SKM-1 treated with dmso at 0.1 percent for 144 hours (cell line): ENCODE results near the gene BCL7C.
"Not testable (repeated sequence)": the region's sequence is repeated elsewhere in the genome, so short reads cannot be mapped to it uniquely, and the experiment has no call there.

ENCODE experiments used
- DNase-seq: peaks from one replicate; lab custom pipeline; 2025; ENCODE audit not compliant: unreplicated experiment; lab: John Stamatoyannopoulos, UW

The BCL7C gene

DNA sequence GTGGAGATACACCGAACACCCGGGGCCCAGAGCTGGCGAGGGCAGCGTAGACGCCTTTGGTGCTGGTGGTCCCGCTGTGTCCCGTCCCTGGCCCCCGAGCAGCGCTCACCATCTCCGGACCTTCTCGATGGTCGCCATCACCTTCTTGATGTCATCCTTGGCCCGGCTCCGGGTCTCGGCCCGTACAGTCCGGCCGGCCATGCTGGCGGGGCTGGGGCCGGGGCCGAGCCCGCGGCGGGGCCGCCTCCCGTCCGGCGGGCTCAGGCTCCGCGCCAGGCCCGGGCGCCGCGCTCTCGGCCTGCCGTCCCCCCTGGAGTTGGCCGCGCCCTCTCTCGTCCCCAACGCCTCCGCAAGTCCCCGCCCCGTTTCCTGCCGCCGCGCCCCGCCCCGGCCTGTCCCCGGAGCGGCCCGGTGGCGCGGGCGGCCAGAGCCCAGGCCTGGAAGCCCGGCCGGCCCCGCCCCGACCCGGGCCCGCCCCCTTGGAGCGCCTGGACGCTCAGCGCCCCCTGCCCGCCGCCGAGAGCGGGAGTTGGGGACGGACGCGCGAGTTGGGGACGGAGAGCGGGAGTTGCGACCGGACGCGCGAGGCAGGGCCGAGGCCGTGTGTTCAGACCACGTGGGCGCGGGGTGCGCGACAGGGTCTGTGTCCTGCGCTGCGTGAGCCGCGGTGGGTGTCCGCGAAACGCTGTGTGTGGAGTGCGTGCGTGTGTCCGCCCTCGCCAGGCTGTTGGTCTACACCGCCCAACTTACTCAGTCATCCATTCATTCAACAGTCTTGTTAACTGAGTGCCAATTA, at the start of gene BCL7C:
Gene BCL7C (minus strand): TSS at position 334 of the 796 bp plus-strand sequence. CDS start 133 bp downstream, at position 201.
- peak; percentile 80 for DNase-seq

DNA sequence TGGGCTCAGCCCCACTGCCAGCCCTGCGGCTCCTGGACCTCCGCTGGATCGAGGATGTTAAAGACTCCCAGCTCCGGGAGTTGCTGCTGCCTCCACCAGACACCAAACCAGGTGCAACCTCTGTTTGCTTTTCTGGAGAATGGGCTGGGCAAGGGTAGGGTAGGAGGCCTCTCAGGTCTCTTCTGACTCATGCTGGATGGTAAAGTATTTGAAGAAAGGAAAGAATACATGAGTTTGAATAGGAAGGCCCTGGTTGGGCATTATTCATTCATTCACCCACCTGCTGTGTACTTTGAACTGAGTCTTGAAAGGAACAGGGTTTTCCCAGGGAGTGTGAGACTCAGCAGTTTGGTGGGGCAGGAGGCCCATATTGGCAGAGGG, 48.5 kb upstream of the BCL7C start:
- no peak for DNase-seq

DNA sequence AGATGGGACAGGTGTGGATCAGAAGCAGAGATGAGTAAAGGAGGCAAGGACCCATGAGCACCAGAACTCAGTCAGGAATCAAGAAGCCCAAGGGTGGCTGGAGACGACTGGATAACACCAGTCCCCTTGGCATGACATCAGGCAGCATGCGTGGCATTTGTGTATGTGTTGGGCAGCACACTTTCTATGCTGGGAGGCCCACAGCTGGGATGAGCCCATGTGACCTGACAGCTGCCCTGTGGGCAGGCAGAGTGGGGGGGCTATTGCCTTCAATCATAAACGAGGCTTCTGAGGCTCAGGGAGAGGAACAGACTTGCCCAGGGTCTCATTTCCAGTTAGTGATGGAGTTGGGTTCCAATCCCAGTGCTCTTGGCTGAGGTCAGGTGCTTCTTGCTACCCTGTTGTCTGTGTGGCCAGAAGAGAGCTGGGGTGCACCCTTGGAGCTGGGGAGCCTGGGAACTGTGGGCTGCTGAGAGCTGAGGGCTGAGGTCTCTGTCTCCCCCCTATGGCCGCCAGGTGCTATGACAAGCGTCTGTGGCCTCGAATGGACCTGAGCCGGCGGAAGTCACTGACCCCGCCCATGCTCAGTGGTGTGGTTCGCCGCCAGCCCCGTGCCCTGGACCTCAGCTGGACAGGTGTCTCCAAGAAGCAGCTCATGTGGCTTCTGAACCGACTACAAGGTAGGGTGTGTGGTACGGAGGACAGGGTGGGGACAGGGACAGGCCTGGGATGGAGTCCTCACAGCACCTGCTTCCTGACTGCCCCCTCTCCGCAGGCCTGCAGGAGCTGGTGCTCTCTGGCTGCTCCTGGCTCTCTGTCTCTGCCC, 47.9 kb upstream of the BCL7C start:
- DNase-seq = peak; percentile 64

DNA sequence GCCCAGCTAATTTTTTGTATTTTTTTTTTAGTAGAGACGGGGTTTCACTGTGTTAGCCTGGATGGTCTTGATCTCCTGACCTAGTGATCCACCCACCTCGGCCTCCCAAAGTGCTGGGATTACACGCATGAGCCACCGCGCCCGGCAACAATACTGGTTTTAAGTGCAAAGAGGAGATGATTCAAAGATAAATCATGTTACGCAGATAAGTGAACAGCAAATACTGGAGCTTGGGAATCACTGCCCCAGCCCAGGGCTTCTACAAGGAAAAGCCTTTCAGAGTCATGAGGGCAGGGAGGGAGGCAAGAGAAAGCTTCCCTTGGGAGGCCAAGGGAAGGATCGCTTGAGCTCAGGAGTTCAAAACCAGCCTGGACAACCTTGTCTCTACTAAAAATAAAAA, 45.7 kb upstream of the BCL7C start:
- DNase-seq = not testable (repeated sequence)

DNA sequence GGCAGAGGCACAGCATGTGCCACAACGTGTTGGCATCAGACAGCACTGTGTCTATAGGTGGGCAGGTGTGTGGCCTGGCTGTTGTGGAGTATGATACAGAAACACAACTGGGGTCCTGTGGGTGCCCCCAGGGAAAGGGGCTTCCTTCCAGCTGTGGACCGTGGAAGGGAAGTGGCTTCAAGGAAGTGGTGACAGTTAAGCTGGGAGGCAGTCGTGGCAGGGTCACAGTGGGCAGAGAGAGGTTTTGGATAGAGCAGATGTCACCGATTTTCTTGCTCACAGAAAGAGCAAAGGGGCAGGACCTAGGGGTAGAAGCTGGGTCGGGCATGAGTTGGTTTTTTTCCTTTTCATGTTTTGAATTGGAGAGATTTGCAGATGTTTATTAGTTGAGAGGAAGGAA, 43.8 kb upstream of the BCL7C start:
- DNase-seq = no peak

DNA sequence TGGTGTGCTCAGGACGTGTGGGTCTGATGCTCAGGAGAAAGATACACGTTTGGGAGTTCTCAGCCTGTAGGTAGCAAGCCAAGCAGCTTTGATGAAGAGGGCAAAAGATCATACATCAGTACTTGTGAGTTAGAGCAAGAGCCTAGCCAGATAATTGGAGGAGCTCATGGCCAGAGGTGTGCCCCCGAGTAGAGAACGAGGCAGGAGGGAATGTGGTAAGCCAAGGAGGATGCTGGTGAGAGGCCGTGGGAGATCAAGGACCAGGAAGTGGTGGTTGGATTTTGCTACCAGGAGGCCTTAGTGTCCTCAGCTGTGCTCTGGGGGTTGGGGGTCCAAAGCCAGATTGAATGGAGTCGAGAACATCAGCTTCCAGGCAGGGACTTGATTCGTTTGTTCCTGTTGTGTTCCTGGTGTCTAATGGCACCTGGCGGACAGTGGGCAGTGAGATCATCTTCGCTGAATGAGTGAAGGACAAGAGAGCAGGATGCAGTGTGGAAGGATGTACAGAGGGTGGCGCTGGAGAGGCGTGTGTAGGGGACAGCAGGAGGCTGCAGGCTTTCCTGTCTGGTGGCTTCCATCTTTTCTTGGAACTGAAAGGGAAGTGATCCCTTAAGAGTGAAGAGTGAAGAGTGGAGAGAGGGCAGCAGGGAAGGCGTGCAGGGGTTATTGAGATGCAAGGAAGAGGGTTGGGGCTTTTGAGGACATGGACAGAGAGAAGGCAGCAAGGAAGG, 41.1 kb upstream of the BCL7C start:
- DNase-seq = peak; percentile 42

DNA sequence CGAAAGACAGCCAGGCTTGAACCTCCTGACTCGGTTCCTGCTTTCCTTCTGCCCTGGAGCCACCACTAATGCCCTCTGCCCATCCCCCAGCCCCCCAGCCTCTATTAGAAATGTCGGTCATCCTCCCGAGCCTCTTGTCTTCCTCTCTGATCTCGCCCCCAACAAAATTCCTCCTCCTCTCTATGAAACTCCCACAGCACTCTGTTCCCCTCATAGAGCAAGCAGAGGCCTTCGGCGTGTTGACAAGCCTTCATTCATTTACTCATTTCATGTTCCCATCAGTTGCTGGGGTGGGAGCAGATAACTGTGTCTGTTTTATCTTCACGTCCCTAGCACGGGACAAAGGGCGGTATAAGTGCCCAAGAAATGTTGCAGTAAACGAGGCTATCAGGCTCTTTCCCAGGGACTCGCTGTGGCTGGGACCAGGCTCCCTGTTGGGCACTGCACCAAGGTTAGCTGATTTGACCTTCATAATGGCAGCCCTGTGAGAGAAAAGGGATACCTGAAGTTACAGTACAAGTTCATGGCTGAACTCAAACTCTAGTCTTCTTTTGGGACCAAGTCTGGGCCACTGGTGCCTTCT, 37.3 kb upstream of the BCL7C start:
- DNase-seq = no peak

DNA sequence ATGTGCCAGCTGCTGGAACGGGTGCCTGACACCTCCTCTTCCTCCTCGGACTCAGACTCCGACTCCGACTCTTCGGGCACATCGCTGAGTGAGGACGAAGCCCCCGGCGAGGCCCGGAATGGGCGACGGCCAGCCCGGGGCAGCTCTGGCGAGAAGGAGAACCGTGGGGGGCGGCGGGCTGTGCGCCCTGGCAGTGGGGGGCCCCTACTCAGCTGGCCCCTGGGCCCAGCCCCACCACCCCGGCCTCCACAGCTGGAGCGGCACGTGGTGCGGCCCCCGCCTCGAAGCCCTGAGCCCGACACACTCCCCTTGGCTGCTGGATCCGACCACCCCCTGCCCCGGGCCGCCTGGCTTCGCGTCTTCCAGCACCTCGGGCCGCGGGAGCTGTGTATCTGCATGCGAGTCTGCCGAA, 36.3 kb upstream of the BCL7C start:
- DNase-seq = no peak

DNA sequence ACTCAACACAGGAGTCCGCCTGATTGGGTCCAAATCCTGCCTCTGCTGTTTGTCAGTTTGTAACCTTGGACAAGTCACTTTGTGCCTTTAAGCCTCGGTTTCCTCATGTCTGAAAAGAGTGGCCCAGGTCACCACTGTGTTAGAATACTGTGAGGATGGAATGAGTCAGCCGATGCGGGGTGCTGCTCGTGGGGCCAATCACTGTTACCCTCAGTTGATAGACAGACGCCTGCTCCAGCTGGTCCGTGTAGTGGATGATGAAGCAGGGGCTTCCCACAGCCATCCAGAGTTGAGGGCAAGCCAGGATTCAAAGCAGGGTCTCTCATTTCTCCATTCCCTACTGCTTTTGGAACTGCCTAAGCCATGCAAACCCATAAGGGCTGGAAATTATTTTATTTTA, 35.3 kb upstream of the BCL7C start:
- DNase-seq = no peak

DNA sequence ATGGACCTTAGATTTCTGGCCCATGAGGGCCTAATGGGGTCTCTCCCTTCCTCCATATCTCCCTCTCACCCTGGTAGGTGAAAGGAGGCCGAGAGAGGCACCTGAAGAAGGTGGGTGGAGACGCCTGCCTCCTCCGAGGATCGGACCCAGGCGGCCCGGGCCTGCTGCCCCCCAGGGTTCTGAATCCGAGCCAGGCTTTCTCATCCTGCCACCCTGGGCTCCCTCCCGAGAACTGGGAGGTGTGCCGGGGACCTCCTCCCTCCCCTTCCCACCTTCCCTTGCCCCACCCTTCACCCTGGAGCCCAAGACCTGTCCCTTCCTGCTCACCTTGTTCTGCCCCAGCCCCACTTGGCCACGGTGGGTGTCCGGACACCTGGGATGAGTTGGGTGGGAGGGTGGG, 34.5 kb upstream of the BCL7C start:
- no peak for DNase-seq

DNA sequence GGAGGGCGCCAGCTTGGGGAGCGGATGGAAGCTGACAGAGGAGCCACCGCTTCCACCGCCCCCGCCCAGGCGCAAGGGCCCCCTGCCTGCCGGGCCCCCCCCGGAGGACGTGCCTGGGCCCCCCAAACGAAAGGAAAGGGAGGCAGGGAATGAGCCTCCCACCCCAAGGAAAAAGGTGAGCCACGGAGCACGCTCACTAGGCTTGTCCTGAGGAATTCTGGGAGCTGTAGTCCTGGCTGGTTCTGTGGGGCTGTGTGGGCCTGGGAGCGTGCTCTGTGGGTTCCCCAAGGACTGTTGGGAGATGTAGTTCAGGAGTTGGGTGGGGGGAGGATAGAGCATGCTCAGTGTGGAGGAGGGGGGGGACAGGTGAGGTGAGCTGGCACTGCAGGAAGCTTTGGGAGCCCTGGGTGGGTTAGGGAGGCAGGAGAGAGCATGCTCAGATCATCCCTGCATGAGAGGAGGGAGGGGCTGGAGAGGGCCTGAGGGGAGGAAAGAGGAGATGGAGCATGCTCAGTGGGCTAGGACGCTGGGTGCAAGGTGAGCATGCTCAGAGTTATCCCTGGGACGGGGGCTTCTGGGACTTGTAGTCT, 34.0 kb upstream of the BCL7C start:
- no peak for DNase-seq

DNA sequence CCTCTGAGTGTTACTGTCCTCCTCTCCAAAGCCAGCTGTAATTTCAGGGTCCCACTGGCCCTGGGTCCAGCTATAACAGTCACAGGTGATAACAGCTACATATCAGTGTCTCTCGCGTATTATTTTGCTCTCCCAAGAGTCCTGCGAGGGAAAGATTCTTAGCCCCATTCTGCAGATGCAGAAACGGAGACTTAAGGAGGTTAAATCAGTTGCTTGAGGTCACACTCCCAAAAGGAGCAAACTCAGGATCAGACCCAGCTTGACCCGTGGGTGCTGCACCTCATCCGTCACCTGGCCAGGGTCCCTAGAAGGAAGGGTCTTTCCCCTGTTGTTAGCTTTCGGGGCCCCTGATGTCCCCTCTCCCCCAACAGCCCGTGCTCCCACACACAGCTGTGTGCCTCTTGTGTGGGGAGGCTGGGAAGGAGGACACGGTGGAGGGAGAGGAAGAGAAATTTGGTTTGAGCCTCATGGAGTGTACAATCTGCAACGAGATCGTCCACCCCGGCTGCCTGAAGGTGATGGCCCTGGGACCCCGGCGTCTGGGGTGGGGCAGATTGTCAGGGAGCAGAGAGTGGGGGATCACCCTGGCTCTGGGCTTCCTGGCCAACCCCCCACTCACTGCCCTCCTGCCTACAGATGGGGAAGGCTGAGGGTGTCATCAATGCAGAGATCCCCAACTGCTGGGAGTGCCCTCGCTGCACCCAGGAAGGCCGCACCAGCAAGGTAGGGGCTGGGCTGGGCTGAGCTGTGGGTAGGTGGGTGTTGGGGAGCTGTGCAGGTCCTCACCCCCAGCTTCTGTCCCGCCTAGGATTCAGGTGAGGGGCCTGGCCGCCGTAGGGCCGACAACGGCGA, 33.3 kb upstream of the BCL7C start:
- no peak for DNase-seq

DNA sequence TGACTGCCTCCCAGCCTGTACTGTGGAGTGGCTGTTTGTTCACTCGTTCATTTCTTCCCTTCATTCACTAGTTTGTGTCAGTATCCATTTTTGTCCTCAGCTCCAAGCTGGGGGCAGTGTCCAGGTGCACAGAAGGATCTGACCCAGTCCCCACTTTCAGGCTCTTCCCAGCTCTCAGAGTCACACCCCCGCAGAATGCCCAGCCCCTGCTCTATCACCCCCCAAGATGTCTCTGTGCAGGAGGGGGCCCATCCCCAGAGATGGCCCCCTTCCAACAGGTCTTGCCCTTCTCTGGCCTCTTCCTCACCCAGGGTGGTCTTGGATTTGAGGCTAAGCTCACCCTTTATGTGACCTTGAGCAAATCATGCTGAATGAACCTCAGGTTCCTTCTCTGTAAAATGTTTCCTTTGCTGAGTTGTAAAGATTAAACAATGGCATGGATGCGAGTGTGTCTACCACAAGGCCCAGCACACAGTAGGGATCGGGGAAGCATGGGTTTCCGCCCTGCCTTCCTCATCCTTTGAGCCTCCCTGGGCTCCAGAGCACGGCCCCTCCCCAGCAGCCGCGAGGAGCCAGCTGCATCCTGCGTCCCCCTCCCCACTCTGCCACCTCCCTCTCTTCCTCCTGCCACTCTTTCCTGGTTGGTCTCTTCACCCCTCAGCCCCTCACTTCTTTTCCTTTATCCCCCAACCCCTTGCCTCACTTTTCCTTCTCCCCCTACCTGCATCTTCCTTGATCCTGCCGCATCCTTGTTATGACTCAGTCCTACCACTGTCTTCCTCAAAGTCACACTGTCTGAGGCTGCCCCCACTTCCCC, 32.3 kb upstream of the BCL7C start:
- no peak for DNase-seq

DNA sequence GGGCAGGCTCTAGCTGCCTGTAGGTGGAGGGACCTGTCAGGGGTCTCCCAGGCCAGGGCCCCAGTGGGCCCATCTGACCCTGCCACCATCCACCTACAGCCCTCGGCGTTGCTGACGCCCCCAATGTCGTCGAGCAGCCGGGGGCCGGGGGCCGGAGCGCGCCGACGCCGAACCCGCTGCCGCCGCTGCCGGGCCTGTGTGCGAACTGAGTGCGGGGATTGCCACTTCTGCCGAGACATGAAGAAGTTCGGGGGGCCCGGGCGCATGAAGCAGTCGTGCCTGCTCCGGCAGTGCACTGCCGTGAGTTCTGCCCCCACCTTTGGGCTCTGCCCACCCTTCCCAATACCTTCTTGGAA, 31.7 kb upstream of the BCL7C start:
- DNase-seq = no peak

DNA sequence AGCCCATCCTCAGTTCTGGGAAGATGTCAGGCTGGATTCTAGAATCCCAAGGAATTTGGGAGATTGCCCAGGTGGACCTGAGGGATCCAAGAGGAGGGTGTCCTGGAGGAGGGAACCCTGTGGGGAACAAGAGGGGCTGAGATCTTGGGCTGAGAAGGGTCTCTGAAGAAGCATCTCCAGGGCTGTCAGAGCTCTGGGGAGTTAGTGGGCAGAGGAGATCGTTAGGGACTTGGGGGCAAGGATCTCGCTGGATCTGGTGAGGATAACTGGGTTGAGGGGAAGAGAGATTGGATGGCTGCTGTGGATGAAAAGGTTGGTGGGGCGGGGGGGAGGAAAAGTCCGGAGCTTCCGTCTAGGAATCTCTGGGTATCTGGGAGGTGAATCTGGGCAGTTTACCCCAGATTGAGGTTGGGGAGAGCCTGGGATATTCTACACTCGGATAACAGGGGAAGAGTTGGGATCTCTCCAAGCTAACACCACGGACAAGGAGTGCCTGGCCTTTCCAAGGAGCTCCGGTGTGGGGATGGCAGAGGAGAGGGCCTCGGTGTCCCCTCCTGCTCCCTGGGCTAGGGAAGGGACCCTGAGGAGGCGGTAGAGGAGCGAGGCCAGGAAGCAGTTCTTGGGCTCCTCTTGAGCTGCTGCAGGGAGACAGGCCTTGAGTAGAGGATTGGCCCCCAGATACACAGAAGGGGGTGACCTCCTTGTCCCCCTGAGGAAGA, 31.2 kb upstream of the BCL7C start:
- DNase-seq = no peak

DNA sequence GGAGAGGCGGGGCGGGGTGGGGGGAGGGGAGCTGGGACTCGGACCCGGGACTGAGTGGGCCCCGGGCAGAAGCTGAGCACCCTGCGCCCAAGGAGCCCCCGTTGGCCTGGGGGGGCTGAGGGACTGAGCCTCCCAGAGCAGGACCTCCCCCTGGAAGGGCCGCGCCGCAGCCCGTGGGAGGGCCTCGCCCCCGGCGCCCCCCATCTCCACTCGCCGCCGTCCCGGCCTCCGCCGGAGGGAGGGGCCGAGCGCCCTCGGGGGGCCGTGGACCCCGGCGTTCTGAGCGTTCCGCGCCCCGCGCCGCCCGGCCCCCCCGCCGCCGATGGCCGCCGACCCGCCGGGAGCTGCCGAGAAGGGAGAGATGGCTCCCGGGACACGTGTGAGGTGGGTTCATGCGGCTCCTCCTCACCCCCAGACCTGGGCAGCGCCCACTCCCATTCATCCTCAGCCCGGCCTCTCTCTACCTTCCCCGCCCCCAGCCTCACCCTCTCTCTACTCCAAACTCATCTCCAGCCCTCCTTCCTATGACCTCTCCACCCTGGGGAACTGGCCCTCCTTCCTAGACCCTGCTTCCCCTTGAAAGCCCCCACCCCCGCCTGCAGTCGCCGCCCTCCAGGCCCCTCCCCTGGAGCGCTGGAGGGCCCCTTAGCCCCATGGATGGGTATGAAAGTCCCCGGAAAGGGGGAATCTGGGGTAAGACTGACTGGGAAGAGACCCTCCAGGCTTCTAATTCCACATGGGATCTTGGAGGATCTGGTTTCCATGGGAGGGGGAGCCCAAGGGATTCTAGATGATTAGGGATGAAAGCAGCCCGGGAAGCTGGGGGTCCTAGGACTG, 30.4 kb upstream of the BCL7C start:
- DNase-seq = no peak

DNA sequence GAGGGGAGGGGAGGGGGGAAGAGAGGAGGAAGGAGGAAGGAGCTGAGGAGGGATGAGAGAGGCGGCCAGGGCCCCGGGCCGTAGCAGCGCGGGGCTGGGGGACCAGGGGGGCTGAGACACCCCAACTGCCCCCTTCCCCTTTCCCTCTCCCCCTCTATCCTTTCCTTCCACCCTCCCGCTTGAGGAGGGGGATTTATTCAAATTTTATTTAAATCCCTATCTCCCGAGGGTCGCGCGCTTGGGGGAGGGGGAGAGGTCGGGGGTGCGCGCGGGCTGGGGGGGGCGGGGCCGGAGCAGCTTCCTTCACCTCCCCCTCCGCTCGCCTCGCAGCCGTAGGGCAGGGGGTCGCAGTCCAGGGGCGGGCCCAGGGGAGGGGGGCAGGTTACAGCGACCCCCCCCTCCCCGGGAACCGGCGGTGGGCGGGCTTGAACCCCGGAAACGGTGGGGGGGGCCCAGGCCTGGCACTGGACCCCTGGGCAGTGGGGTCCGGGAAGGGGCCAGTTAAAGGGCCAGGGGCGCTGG, 29.7 kb upstream of the BCL7C start, which contains the start of gene FBXL19:
Gene FBXL19 (plus strand): TSS at position 19 of the 522 bp plus-strand sequence. CDS start 2,183 bp downstream, outside the sequence.
- no peak for DNase-seq
